H9 (cell line): ENCODE measurements around the gene ADARB2. TPM values are rescaled to one million over a fixed set of nuclear protein-coding genes. Genes with fewer than 3 reads are reported as not detected.

Experiments used
- DNase-seq: peaks from one replicate; pipeline ENCODE4 v3.0.0-alpha.2; 2017
- H2AFZ ChIP-seq: one replicate; pipeline ENCODE4 v1.6.1; 2013; ENCODE audit warnings: mild to moderate bottlenecking, low read length, control low read depth, moderate library complexity
- H2AK5ac ChIP-seq: 2 replicates; pipeline ENCODE4 v1.6.1; 2013; ENCODE audit warnings: low read length, control low read depth, mixed read lengths; ENCODE audit not compliant: insufficient read length
- H2BK120ac ChIP-seq: one replicate; pipeline ENCODE4 v1.6.1; 2013; ENCODE audit warnings: low read depth, mild to moderate bottlenecking, low read length, control low read depth, inconsistent platforms; ENCODE audit not compliant: poor library complexity, severe bottlenecking
- H2BK12ac ChIP-seq: 2 replicates; pipeline ENCODE4 v1.6.1; 2013; ENCODE audit warnings: low read length, control low read depth, mixed read lengths, low read depth; ENCODE audit not compliant: insufficient read length
- H2BK15ac ChIP-seq: 2 replicates; pipeline ENCODE4 v1.6.1; 2013; ENCODE audit warnings: low read depth, low read length, control low read depth
- H2BK20ac ChIP-seq: one replicate; pipeline ENCODE4 v1.6.1; 2013; ENCODE audit warnings: low read depth, mild to moderate bottlenecking, low read length, control low read depth, inconsistent platforms; ENCODE audit not compliant: poor library complexity, severe bottlenecking
- H2BK5ac ChIP-seq: 2 replicates; pipeline ENCODE4 v1.6.1; 2013; ENCODE audit warnings: low read length, control low read depth, mixed read lengths; ENCODE audit not compliant: insufficient read length
- H3K14ac ChIP-seq: 2 replicates; pipeline ENCODE4 v1.6.1; 2013; ENCODE audit warnings: low read length, control low read depth; ENCODE audit not compliant: insufficient read depth
- H3K18ac ChIP-seq: 2 replicates; pipeline ENCODE4 v1.6.1; 2013; ENCODE audit warnings: low read depth, mild to moderate bottlenecking, mixed read lengths, low read length, control low read depth; ENCODE audit not compliant: insufficient read length
- H3K23ac ChIP-seq: 2 replicates; pipeline ENCODE4 v1.6.1; 2013; ENCODE audit warnings: low read length, control low read depth, mixed read lengths, low read depth; ENCODE audit not compliant: insufficient read length
- H3K23me2 ChIP-seq: 2 replicates; pipeline ENCODE4 v1.6.1; 2013; ENCODE audit warnings: low read depth, mild to moderate bottlenecking, mixed read lengths, low read length, control low read depth; ENCODE audit not compliant: insufficient read length, poor library complexity, severe bottlenecking
- H3K27ac ChIP-seq: 2 replicates; pipeline ENCODE4 v1.5.1; 2013; ENCODE audit warnings: low read length, control low read depth, mixed read lengths, low read depth; ENCODE audit not compliant: insufficient read length
- H3K27me3 ChIP-seq: 2 replicates; pipeline ENCODE4 v1.6.1; 2013; ENCODE audit warnings: low read length, control low read depth, inconsistent platforms; ENCODE audit not compliant: insufficient read depth
- H3K4ac ChIP-seq: 2 replicates; pipeline ENCODE4 v1.6.1; 2013; ENCODE audit warnings: low read depth, mild to moderate bottlenecking, control low read depth, inconsistent platforms, low read length, moderate library complexity
- H3K4me1 ChIP-seq: 2 replicates; pipeline ENCODE4 v1.6.1; 2013; ENCODE audit warnings: low read length, control low read depth, inconsistent platforms; ENCODE audit not compliant: insufficient read depth
- H3K4me2 ChIP-seq: 2 replicates; pipeline ENCODE4 v1.6.1; 2013; ENCODE audit warnings: low read length, control low read depth, mixed read lengths; ENCODE audit not compliant: insufficient read length, insufficient read depth
- H3K56ac ChIP-seq: 2 replicates; pipeline ENCODE4 v1.6.1; 2013; ENCODE audit warnings: low read depth, mild to moderate bottlenecking, mixed read lengths, low read length, control low read depth; ENCODE audit not compliant: insufficient read length
- H3K79me1 ChIP-seq: 2 replicates; pipeline ENCODE4 v1.6.1; 2013; ENCODE audit warnings: low read depth, mild to moderate bottlenecking, moderate library complexity, low read length, control low read depth, inconsistent platforms; ENCODE audit not compliant: insufficient read depth, poor library complexity, severe bottlenecking
- H3K79me2 ChIP-seq: 2 replicates; pipeline ENCODE4 v1.6.1; 2013; ENCODE audit warnings: low read length, control low read depth, inconsistent platforms; ENCODE audit not compliant: insufficient read depth
- H3K9ac ChIP-seq: 2 replicates; pipeline ENCODE4 v1.6.1; 2013; ENCODE audit warnings: low read length, control low read depth, mixed read lengths; ENCODE audit not compliant: insufficient read length; ENCODE audit errors: extremely low read depth
- H3K9me3 ChIP-seq: one replicate; pipeline ENCODE4 v1.6.1; 2013; ENCODE audit warnings: low read depth, low read length, inconsistent platforms; ENCODE audit not compliant: control insufficient read depth
- H3T11ph ChIP-seq: one replicate; pipeline ENCODE4 v1.6.1; 2013; ENCODE audit warnings: mild to moderate bottlenecking, low read length, control low read depth, inconsistent platforms
- H4K20me1 ChIP-seq: one replicate; pipeline ENCODE4 v1.6.1; 2013; ENCODE audit not compliant: control insufficient read depth, insufficient read length, insufficient read depth
- H4K5ac ChIP-seq: 2 replicates; pipeline ENCODE4 v1.6.1; 2013; ENCODE audit warnings: low read depth, mild to moderate bottlenecking, mixed read lengths, low read length, control low read depth; ENCODE audit not compliant: insufficient read length
- H4K8ac ChIP-seq: replicated peaks from 2 replicates; pipeline ENCODE4 v1.6.1; 2013; ENCODE audit warnings: low read length, control low read depth, mixed read lengths, low read depth; ENCODE audit not compliant: insufficient read length
- H4K91ac ChIP-seq: 2 replicates; pipeline ENCODE4 v1.6.1; 2013; ENCODE audit warnings: low read depth, mild to moderate bottlenecking, moderate library complexity, mixed read lengths, low read length, control low read depth; ENCODE audit not compliant: insufficient read length
- H3K27ac Mint-ChIP-seq, 3 experiments: 2 replicates in 2 of 3; 3 replicates in 1 of 3; pipeline ENCODE4 v1.8.0; 2020 to 2021; ENCODE audit warnings: mixed read lengths in 3 of 3, mild to moderate bottlenecking in 1 of 3, moderate library complexity in 1 of 3
- H3K27me3 Mint-ChIP-seq: 2 replicates; pipeline ENCODE4 v1.8.0; 2021; ENCODE audit warnings: low read depth, mild to moderate bottlenecking, moderate library complexity, mixed read lengths
- H3K36me3 Mint-ChIP-seq, 3 experiments: 2 replicates in 2 of 3; 3 replicates in 1 of 3; pipeline ENCODE4 v1.8.0; 2020 to 2021; ENCODE audit warnings: low read depth in 3 of 3, mixed read lengths in 3 of 3; ENCODE audit not compliant: insufficient read depth in 1 of 3
- H3K4me1 Mint-ChIP-seq, 2 experiments: 2 replicates each; pipeline ENCODE4 v1.8.0; 2020; ENCODE audit warnings: mixed read lengths in 2 of 2
- H3K4me3 Mint-ChIP-seq, 2 experiments: 2 replicates in 1 of 2; 3 replicates in 1 of 2; pipeline ENCODE4 v1.8.0; 2020 to 2021; ENCODE audit warnings: mild to moderate bottlenecking in 2 of 2, mixed read lengths in 2 of 2, moderate library complexity in 1 of 2
- H3K9me3 Mint-ChIP-seq, 2 experiments: 2 replicates in 1 of 2; 3 replicates in 1 of 2; pipeline ENCODE4 v1.8.0; 2020; ENCODE audit warnings: mild to moderate bottlenecking in 2 of 2, mixed read lengths in 2 of 2, moderate library complexity in 1 of 2
- WGBS: extraction: QIAGEN DNeasy Blood & Tissue Kit; methylation state at CpG from one replicate; pipeline ENCODE4 v1.1.7; 2013; ENCODE audit warnings: missing lambda C conversion rate, low lambda C conversion rate, mixed read lengths; ENCODE audit not compliant: insufficient read length; ENCODE audit errors: extremely low coverage; 5-methylcytosine and 5-hydroxymethylcytosine counted together
- total RNA-seq: library from RNA; stranded (reverse); gene quantifications from 2 replicates; pipeline ENCODE4 v1.2.1, GENCODE V29; 2021
- TF ChIP-seq, protein P1 (sequence below): fragments of 200-600 bp; sonication (generic); conservative IDR thresholded peaks from 3 replicates; pipeline ENCODE4 v1.8.0; 2021; ENCODE audit warnings: antibody characterized with exemption, mild to moderate bottlenecking

Gene ADARB2
- total RNA-seq, 1 experiment from 2014 or later: 0.87 TPM

DNA sequence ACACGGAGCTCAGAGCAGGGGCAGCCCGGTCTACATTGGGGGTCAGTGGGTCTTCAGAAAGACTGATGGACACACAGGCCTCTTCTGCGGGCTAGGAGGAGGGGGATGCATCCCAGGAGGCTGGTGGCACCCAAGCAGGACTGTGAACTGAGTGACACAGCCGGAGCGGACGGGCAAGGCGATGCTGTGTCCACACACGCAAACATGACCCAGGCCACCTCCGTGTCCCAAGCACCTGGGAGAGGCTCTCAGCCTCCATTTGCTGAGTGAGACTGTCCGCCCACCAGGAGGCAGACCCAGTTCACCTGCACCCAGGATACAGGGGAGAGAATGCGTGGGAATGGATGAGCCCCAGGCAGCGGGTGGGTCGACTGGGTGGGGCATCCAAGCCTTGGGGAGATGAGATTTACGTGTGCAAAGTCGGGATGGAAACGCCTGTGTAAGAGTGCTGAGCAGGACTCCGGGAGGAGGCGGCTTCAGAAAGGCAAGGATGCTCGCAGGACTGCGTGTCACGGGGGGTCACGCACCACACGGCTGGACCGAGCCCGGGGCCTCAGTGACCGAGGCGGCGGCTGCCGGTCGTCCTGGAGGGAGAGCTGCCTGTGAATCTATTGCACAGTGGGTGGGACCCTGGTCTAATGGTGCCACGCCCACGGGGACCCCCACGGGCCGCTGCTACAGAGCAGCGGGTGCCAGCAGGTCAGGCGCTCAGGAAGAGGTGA is 262.8 kb downstream of the ADARB2 start:
- no peak overlapping the region for H2BK120ac ChIP-seq
- WGBS: no CpG with 5 or more reads among the region's 36 CpGs
- H3K9me3 Mint-ChIP-seq: peaks cover 24 to 25% of the 10 kb centered on the region in 2 experiments
- no peaks in the 10 kb centered on the region for H3K23me2 ChIP-seq
- H3K27ac Mint-ChIP-seq: no peak overlapping the region
- H3K18ac ChIP-seq: no peak overlapping the region
- H3K4ac ChIP-seq: no peak overlapping the region
- no peak overlapping the region for H3K4me3 Mint-ChIP-seq
- DNase-seq: no peak
- H3K36me3 Mint-ChIP-seq: peaks cover 3 to 25% (median 8%) of the 10 kb centered on the region in 3 experiments
- no peak overlapping the region for H2BK20ac ChIP-seq
- no peaks in the 10 kb centered on the region for H4K20me1 ChIP-seq
- peaks cover 9% of the 10 kb centered on the region for H3K27me3 Mint-ChIP-seq
- no peaks in the 10 kb centered on the region for H3K9me3 ChIP-seq
- H3K79me2 ChIP-seq: no peaks in the 10 kb centered on the region
- H3K56ac ChIP-seq: no peak overlapping the region
- no peak overlapping the region for H2BK5ac ChIP-seq
- H3K27me3 ChIP-seq: no peaks in the 10 kb centered on the region
- H2AK5ac ChIP-seq: no peak overlapping the region
- H3K4me1 ChIP-seq: no peaks in the 10 kb centered on the region
- no peak overlapping the region for H3K23ac ChIP-seq
- TF ChIP-seq, protein P1, sequence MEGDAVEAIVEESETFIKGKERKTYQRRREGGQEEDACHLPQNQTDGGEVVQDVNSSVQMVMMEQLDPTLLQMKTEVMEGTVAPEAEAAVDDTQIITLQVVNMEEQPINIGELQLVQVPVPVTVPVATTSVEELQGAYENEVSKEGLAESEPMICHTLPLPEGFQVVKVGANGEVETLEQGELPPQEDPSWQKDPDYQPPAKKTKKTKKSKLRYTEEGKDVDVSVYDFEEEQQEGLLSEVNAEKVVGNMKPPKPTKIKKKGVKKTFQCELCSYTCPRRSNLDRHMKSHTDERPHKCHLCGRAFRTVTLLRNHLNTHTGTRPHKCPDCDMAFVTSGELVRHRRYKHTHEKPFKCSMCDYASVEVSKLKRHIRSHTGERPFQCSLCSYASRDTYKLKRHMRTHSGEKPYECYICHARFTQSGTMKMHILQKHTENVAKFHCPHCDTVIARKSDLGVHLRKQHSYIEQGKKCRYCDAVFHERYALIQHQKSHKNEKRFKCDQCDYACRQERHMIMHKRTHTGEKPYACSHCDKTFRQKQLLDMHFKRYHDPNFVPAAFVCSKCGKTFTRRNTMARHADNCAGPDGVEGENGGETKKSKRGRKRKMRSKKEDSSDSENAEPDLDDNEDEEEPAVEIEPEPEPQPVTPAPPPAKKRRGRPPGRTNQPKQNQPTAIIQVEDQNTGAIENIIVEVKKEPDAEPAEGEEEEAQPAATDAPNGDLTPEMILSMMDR: no peak
- no peak overlapping the region for H4K5ac ChIP-seq
- no peak overlapping the region for H3K9ac ChIP-seq
- peaks cover 26 to 27% of the 10 kb centered on the region in 2 experiments for H3K4me1 Mint-ChIP-seq
- no peak overlapping the region for H4K8ac ChIP-seq
- no peak overlapping the region for H3K27ac ChIP-seq
- H3K79me1 ChIP-seq: no peaks in the 10 kb centered on the region
- H2BK12ac ChIP-seq: no peak overlapping the region
- H4K91ac ChIP-seq: no peak overlapping the region
- H3K14ac ChIP-seq: no peak overlapping the region
- no peak overlapping the region for H2BK15ac ChIP-seq
- no peak overlapping the region for H3T11ph ChIP-seq
- H2AFZ ChIP-seq: no peak overlapping the region
- H3K4me2 ChIP-seq: no peak overlapping the region
